ENCODE data around the gene SEMA6A.

Gene SEMA6A

GRCh38 chr5:116536316-116537083 is 38.1 kb downstream of the SEMA6A start:
- H3K9me3 ChIP-seq (ENCODE audit: severe bottlenecking) = no peaks in the 10 kb centered on the region
- no peak overlapping the region for H3K27ac ChIP-seq (ENCODE audit: poor library complexity, severe bottlenecking)
- DNase-seq (ENCODE audit: low spot score) (no peak), ATAC-seq (ENCODE audit: low read depth) (no peak)
- no peaks in the 10 kb centered on the region for H3K36me3 ChIP-seq (ENCODE audit: low read depth)
- no peaks in the 10 kb centered on the region for H3K4me1 ChIP-seq (ENCODE audit: insufficient read depth, poor library complexity, severe bottlenecking)
- TF ChIP-seq CTCF (IDR thresholded peaks at IDR 0.05; ENCODE audit: poor library complexity, severe bottlenecking) = no peak
- no peaks in the 10 kb centered on the region for H3K27me3 ChIP-seq (ENCODE audit: insufficient read depth, poor library complexity, severe bottlenecking)
- no peak overlapping the region for H3K4me3 ChIP-seq (ENCODE audit: severe bottlenecking)

DNA sequence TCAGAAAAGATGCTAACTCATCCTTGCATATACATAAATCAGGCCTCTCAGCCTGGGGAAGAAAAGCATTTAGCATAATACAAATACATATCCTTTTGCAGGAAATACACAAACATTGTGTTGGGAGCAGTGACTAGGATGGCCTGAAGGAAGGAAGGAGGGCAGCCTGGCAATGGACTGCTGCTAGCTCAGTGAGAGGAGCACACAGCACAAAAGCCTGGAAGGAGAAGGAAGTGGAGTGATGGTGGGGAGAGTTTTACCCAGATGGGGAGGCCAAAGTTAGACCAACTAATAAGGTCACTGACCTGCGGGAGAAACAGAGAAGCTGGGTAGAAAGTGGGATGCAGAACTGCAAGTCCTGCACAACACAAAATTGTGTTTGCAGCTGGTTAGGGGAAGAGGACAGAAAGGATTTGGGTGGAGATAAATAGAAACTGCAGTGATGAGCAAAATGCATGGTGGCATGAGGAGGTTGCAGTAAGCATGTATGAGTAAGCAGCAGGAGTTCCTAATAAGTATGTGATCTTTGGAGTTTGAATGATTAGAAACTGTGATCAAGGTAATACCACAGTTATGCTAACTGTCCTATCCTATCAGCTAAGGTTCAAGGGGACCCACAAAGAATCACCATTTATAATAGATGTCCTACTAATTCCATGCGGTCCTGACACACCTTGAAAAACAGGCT is 39.5 kb downstream of the SEMA6A start:
- Histone ChIP-seq H3K36me3 (ENCODE audit: low read depth) (no peaks in the 10 kb centered on the region), H3K9me3 (ENCODE audit: severe bottlenecking) (no peaks in the 10 kb centered on the region), H3K4me1 (ENCODE audit: insufficient read depth, poor library complexity, severe bottlenecking) (no peaks in the 10 kb centered on the region), H3K4me3 (ENCODE audit: severe bottlenecking) (no peak overlapping the region), H3K27me3 (ENCODE audit: insufficient read depth, poor library complexity, severe bottlenecking) (peaks cover 7% of the 10 kb centered on the region), H3K27ac (ENCODE audit: poor library complexity, severe bottlenecking) (no peak overlapping the region)
- DNase-seq (ENCODE audit: low spot score) = no peak
- no peak for TF ChIP-seq CTCF (IDR thresholded peaks at IDR 0.05; ENCODE audit: poor library complexity, severe bottlenecking)
- ATAC-seq (ENCODE audit: low read depth) = no peak

- H3K4me1 ChIP-seq (ENCODE audit: insufficient read depth, poor library complexity, severe bottlenecking) = no peaks in the 10 kb centered on the region
- peaks cover 21% of the 10 kb centered on the region for H3K27me3 ChIP-seq (ENCODE audit: insufficient read depth, poor library complexity, severe bottlenecking)
- no peaks in the 10 kb centered on the region for H3K36me3 ChIP-seq (ENCODE audit: low read depth)
- H3K27ac ChIP-seq (ENCODE audit: poor library complexity, severe bottlenecking) = no peak overlapping the region
- H3K9me3 ChIP-seq (ENCODE audit: severe bottlenecking) = no peaks in the 10 kb centered on the region
- H3K4me3 ChIP-seq (ENCODE audit: severe bottlenecking) = no peak overlapping the region
- no peak for ATAC-seq (ENCODE audit: low read depth)
- DNase-seq (ENCODE audit: low spot score) = no peak
- no peak for TF ChIP-seq CTCF (IDR thresholded peaks at IDR 0.05; ENCODE audit: poor library complexity, severe bottlenecking)
Observed at GRCh38 chr5:116532762-116533525, 41.7 kb downstream of the SEMA6A start.

DNA sequence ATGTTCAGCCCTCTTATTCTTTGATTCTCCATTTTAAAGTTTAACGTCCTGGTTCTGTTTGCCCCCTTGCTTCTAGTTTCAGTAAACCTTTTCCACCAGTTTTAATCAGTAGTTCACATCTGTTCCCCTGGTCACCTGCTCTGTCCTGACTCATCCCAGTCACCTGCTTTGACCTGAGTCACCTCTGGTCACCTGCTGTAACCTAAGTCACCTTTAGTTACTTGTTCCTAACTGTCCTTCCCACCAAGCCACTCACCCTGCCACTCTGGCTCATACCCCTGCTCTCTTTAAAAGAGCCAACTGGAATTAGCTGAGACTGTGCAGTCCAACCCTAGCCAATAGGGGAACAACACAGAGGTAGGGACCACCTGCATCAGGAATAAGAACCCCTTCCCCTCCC is 43.0 kb downstream of the SEMA6A start:
- Histone ChIP-seq H3K4me3 (ENCODE audit: severe bottlenecking) (no peak overlapping the region), H3K36me3 (ENCODE audit: low read depth) (no peaks in the 10 kb centered on the region), H3K9me3 (ENCODE audit: severe bottlenecking) (no peaks in the 10 kb centered on the region), H3K4me1 (ENCODE audit: insufficient read depth, poor library complexity, severe bottlenecking) (no peaks in the 10 kb centered on the region), H3K27me3 (ENCODE audit: insufficient read depth, poor library complexity, severe bottlenecking) (peaks cover 32% of the 10 kb centered on the region), H3K27ac (ENCODE audit: poor library complexity, severe bottlenecking) (no peak overlapping the region)
- no peak for ATAC-seq (ENCODE audit: low read depth)
- no peak for TF ChIP-seq CTCF (IDR thresholded peaks at IDR 0.05; ENCODE audit: poor library complexity, severe bottlenecking)
- no peak for DNase-seq (ENCODE audit: low spot score)

Data from RWPE2 (cell line).